Vagina (tissue), 2 donors: ENCODE data around the gene CNIH2.

ENCODE experiments used
- POLR2A ChIP-seq, 2 donors: fragments of 450-650 bp; IDR thresholded peaks; one replicate each; pipeline ENCODE4 v1.6.1; 2017; ENCODE audit warnings: antibody characterized with exemption in 2 of 2, mild to moderate bottlenecking in 2 of 2, moderate library complexity in 2 of 2
- POLR2AphosphoS5 ChIP-seq, 2 donors: sonication (generic); formaldehyde crosslinking; IDR thresholded peaks; one replicate each; pipeline ENCODE4 v1.9.0; 2017; ENCODE audit warnings: antibody characterized with exemption in 2 of 2, mild to moderate bottlenecking in 2 of 2, low read depth in 1 of 2; ENCODE audit not compliant: insufficient read depth in 1 of 2
- TF ChIP-seq, protein P1 (sequence below), 3 experiments: fragments of 450-650 bp in 2 of 3; fragments of 200-600 bp in 1 of 3; sonication (generic) in 1 of 3; IDR thresholded peaks; one replicate each; pipeline ENCODE4 v1.5.1; 2017 to 2019; ENCODE audit warnings: antibody characterized with exemption in 3 of 3, mild to moderate bottlenecking in 2 of 3, moderate library complexity in 2 of 3

DNA sequence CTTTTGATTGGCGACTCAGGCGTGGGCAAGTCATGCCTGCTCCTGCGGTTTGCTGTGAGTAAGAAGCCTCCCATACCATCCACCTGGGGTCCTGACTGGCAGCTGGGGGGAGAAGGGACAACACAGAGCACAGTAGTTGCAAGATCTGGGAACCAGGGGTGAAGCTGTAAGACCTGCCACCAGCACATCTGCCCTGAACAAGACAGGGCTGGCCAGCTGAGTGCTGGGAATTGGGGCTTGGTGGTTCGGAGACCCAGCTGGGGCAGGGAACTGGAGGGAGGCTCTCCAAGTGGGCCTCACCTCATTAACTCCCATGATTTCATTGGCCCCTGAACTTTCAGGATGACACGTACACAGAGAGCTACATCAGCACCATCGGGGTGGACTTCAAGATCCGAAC lies 6.2 kb upstream of the CNIH2 start:
- TF ChIP-seq POLR2A (IDR thresholded peaks at IDR 0.05) (no peak), POLR2AphosphoS5 (IDR thresholded peaks at IDR 0.05; ENCODE audit: insufficient read depth in 1 of 2, low read depth in 1 of 2) (no peak)
- TF ChIP-seq, protein P1, sequence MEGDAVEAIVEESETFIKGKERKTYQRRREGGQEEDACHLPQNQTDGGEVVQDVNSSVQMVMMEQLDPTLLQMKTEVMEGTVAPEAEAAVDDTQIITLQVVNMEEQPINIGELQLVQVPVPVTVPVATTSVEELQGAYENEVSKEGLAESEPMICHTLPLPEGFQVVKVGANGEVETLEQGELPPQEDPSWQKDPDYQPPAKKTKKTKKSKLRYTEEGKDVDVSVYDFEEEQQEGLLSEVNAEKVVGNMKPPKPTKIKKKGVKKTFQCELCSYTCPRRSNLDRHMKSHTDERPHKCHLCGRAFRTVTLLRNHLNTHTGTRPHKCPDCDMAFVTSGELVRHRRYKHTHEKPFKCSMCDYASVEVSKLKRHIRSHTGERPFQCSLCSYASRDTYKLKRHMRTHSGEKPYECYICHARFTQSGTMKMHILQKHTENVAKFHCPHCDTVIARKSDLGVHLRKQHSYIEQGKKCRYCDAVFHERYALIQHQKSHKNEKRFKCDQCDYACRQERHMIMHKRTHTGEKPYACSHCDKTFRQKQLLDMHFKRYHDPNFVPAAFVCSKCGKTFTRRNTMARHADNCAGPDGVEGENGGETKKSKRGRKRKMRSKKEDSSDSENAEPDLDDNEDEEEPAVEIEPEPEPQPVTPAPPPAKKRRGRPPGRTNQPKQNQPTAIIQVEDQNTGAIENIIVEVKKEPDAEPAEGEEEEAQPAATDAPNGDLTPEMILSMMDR (IDR thresholded peaks at IDR 0.05) = no peak
